ENCODE data around the gene CYTH4.
A peak's percentile ranks its signal among the peaks of the same experiment; 100 is the strongest.

The CYTH4 gene

DNA sequence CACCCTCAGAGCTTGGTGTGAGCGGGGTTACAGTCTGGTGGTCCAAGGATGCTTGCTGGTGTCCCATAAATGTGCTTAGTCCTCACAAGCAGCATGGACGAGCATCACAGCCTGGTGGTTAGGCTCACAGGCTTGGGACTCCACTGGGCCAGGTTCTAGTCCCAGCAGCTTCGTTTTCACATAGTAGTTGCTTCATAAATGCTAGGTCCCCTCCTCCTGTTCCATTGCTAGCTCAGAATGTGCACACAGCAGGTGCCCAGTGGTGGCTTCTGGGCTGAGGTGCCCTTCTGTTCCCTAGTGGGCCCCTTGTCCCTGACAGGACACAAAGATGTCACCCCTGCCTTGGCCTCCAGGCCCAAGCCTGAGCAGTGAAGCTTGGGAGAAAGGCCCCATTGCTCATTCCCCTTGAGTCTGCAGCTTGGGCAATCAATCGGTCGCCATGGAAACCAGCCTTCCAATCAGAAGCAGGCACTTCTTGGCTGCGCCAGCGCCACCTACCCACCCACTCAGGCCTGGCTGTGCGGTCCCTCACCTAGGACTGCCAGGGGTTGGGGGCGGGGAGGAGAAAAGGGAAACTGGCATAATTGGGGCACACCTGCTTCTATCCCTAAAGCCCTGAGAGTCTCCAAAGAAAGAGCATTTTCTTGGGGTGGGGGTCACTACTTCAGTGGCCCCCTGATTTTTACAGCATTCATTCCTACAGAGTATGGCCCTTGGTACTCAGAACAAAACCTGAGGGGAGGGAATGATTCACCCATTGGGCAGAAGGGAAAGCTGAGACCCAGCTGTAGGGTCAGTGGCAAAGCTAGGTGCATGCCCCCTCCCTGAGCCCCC, 48.1 kb downstream of the CYTH4 start:
- peak; percentile 58 to 65 for DNase-seq

DNA sequence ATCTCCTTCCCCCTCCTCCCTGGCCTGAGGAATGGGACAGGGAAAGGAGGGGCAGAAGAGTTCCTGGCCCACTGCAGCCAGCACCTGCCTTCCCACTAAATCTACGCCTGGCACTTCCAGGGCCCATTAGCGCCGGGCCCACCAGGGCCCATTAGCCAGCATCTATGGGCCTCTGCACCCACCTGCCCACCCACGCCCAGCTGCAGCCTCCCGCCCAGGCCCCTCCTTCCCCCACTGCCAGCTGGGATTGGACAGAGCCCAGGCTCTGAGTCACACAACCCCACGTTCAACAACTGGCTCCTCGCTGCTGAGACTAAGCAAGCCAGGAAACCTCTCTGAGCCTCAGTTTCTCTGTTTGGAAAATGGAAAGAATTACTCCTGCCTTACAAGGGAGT, 48.7 kb downstream of the CYTH4 start:
- DNase-seq = no peak

DNA sequence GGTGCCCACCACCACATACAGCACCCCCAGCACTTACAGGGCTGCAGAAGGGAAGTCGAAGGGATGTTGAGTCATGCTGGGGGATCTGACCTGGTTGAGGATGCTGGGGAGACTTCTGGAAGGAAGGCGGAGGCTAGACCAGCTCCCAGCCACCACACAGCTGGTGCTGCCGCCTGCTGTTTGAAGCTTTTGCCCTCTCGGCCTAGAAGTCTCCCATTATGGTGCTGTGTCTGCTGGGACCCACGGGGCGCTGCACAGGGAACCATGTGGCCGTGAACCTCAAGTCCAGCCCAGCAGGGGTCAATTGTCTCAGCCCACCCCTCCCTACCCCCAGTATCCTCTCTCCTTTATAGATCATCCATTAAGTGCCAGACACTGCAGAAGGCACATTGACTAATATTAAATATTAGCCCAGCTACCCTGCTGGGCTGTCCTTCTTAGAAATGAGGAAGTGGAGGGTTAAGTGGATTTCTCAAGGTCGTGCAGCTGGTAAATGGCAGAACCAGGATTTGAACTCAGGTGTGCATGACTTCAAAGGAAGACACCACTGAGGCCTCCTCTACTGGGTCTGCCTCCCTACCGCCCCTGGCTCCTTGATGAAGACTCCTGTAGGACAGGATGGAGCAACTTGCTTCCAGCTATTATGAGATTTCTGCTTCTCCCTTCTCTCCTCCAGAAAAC, 49.7 kb downstream of the CYTH4 start:
- no peak for DNase-seq

DNA sequence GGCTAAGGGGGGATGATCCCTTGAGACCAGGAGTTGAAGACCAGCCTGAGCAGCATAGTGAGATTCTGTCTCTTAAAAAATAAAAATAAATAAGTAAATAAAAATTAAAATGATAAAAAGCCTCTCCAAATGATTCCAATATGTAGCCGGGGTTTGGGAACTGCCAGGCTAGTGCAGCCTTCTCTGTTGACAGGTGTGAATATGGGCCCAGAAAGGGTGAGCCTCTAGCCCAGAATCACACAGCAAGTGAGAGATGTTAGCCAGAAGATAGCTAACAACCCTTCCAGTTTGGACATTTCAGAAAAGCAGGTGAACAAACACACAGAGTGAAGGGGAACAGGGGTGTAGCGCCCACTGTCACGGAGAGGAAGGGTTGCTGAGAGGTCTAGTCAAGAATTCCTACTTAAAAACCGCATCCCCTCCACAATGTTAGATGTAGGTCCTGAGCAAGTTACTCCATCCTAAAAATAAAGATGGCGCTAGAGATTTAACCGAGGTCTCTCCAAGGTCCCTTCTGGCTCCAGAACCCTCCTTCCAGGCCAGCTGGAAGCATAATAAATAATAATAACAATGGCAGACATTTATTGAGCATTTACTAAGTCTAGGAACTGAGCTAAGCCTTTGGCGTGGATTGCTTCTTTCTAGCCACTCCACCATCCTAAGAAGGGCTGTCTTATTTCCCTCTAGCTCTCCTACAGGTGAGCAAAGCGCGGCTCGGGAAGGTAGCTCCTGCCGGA, 51.6 kb downstream of the CYTH4 start:
- DNase-seq = no peak

DNA sequence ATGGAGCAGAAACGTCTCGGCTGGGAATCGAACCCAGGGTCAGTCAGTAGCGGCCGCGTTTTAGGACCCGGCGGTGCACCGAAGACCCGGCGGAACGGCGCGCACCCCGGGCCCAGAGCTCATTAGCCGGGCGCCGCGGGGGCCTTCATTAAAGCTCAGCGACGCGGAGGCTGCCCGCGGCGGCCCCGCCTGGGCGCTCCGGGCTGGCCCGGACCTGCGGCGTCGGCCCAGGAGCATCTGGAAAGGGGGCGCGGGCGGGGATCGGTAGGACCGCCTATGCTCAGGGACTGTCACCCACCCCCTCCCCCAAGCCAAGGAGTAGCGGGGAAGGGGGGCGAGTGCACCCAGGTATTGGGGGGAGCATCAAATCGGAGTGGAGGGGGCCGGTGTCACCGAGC, 52.2 kb downstream of the CYTH4 start:
- DNase-seq = no peak

DNA sequence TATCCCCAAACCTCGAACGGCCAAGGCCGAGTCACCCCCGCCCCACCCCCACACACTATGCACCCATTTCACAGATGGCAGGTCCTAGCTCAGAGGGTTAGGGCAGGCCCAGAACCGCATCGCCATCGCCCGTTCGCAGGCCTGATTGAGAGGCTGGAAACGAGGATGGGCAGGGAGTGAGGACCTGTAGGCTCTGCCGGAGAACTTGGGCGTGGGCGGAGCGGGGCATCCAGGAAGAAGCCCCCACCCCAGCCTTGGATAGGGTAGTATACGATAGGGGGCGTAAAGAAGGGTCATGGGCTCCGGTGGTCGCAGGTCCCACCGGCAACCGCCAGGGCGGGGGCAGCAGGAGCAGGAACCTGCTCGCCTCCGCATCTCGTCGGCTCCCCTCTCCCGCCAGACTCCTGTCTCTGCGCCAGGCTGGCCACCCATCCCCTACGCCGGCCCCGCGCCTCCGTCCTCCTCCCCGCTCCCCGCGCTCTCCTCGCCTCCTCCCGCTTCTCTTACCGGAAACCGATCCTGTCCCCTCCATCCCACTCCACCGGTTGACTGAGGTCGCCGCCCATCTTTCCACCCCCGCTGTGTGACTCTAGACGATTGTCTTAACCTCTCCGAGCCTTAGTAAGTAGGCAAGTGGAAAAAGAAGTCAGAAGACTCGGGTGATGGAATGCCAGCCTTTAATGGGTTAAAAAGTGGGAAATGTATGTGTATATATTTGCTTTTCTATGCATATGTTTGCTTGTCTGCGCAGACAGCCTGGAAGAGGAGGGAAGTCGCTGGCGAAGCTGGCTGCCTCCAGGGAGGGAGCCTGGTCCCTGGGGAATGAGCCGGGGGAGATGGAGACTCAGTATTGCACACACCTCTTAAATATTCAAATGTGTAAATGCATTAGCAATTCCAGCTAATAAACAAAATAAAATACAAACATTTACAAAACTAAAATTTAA, 52.8 kb downstream of the CYTH4 start:
- peak in 1 of 2 experiments; percentile 27 for DNase-seq

DNA sequence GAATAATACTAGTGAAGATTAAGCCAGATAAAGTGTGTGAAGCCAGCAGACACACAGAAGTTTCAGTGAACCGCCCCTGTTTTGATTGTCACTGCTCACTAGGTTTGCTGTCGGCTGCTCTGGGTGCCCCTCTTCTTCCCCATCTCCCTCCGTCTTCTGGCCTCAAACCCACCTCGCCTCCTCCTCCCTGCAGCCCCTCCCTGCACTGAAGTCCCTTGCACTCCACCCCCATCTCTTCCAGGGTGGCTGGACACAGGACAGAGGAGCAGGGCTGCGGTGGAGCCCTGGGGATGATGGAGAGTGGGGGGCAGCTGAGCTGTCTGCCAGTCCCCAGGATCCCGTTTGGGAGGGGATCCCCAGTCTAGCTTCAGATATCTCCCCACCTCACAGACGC, 53.5 kb downstream of the CYTH4 start:
- DNase-seq = no peak

DNA sequence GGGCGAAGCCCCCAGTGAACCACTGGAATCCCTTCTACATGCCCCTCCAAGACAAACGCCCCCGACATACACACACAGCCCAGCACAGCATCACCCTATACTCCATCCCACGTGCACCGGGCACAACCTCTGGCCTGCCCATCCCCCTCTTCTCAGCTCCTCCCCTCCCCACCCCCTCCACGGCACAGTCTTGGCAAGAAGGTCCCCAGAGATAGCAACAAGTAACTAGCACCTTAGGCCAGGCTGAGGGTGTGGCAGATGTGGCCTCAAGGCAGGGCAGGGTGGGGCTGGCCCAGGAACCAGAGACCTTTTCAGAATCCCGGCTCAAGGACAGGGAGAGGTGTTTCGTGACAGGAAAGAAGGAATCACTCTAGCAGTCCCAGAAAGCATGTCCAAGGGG, 54.3 kb downstream of the CYTH4 start:
- no peak for DNase-seq

DNA sequence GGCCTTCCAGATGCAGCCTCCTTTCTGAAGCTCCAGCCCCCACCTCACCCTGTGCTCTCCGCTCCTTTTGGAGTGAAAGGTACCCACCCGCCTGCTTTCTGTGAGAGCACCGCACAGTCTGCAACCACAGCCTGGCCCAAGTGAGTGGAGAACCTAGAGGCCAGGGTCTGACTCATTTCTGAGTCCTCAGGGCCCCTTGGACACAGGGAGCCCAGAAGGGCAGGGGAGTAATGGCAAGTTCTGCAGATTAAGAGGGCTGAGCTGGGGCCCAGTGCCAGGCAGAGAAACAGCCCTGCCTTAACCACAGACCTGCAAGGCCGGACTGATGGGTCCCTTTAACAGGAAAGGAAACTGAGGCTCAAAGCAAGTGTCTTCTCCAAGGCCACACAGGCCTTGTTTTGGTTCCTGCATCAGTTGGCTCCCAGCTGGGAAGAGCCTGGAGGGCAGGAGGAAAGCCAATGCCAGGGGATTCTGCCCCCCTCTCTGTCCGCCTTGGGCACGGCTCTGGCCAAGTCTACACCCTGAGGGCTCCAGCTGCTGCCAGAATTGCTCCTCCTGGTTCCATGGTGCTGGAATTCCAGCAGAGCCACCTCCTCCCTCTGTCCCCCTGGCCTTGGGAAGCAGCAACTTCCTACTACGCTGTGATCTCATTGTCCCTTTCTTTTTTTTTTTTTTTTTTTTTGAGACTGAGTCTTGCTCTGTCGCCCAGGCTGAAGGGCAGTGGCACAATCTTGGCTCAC, 55.1 kb downstream of the CYTH4 start:
- DNase-seq = no peak

DNA sequence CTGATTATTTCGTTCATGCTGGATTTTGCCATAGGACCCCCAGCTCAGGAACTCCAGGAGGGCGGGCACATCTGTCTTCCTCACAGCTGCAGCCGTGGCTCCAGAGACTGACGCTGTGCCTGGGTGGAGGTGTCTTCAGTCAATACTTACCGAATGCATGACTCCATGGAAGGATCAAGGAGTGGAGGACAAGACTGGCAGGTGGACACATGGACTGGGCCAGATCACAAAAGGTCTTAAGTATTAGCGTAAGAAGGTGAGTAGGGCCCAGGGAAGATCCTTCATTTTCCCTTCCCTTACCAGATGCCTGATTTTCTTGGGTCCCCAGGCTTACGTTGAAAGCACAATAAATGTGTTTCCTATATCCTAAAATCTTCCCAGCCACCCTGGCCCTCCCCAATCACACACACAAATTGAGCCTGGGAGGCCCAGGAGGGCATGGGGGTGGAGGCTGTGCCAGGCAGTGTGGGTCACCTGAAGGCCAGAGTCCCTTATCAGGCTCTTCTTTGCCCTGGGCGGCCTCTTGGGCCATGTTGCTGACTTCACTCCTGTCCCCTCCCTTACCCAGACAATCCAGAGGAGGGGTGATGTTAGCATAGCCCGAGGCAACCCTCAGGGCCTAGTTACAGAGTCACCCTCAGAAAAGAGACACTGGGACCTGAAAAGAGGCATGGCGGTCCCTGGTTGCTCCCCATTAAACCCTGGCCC, 56.4 kb downstream of the CYTH4 start:
- no peak for DNase-seq

DNA sequence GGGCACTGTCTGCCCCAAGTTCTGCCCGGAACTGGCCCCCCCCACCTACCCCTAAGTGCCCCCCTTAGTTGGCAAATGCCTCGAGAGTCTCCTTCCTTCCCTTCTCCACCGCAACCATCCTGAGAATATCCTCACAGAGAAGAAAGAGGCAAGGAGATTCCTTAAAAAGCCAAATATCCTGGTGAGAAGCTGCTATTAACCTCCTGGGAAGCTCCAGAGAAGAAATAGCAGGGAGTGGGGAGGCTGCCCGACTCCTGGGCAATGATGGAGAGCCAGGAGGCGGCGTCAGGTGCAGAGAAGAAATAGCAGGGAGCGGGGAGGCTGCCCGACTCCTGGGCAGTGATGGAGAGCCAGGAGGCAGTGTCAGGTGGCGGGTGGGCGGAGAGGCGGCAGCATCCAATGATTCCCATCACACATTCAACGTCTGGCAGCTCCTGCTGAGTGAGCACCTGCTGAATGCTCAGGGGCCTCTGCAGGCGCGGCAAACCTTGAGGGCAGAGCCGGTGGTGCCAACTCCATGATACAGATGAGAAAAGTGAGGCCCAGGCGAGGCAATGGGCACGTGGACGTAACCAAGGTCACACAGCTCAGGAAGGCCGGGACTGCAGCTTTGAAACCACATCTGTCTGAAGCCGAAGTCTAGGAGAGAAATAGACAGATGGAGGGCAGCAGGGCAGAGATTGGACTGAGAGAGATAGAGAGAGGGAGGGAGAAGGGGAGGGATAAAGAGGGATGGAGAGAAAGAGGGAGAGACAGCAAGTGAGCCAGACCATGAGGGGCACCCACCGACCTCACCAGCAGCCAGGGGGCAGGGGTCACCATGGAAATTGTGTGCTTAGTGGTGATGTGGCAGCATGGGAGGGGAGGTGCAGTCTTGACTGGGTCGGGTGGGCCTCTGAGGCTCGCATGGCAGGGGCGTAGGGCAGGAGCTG, 58.3 kb downstream of the CYTH4 start:
- no peak for DNase-seq

DNA sequence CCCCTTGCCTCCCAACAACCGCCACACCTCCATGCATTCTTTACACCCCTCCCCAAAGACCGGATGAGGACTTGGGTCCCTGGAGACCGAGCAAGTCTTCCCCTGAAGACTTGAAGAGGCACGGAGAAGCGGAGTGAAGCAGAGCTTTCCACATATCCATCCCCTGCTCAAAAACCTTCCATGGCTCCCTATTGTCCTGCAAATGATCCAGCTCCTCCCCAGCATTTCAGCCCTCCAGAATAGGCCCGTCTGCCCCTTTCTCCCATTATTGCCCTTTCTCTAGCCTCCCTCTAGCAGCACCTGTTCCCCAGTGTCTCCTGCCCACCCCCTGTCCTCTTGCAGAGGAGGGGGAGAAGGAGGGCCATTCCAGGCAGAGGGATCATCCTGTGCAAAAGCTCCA, 59.8 kb downstream of the CYTH4 start:
- no peak for DNase-seq

DNA sequence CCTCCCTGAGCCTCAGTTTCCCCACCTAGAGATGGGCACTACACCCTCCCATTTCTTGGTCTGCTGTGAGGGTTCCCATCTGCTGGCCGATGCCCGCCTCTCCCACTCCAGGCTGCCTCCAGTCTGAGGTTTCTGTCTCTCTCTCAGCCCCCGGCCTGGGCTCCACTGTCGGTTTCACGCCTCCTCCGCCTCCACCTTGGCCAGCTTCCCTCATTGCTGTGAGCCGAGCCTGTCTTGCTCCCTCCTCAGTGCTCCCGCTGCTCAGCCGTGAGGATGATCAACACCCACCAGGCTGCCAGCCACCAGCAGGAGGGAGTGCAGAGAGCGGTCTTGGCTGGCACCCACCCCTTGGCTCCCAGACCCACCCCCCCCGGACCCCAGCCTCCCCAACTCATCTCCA, 61.0 kb downstream of the CYTH4 start:
- no peak for DNase-seq

DNA sequence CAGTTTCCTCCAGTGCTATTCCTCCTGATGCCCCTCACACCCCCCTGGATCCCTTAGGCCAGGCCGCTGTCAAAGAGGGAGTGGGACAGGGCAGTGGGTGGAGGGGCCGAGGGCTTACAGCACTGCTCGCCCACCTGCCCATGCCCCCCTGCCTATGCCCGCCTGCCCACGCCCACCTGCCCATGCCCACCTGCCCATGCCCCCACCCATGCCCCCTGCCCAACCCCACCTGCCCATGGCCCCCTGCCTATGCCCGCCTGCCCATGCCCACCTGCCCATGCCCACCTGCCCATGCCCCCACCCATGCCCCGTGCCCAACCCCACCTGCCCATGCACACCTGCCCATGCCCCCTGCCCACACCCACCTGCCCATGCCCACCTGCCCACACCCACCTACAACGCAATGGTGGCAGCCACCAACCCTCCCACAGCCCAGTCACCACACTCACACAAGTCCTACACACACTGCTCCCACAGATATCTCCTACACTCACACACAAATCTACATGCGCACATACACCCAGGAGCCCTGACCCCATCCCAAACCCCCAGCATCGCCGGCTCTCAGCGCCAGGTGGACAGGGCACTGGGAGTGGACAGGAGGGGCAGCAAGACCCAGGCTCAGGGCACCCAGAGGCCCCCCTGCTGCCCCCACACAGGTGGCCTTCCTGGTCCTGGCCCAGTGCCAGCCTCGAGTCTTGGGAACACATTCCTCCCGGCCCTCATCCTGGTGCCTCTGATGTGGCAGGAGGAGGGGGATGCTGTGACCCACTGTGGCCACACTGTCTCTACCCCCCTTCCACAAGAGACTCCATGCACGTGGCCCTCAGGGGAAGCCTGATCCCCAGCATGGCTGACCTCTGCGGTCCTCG, 61.8 kb downstream of the CYTH4 start:
- DNase-seq = no peak

DNA sequence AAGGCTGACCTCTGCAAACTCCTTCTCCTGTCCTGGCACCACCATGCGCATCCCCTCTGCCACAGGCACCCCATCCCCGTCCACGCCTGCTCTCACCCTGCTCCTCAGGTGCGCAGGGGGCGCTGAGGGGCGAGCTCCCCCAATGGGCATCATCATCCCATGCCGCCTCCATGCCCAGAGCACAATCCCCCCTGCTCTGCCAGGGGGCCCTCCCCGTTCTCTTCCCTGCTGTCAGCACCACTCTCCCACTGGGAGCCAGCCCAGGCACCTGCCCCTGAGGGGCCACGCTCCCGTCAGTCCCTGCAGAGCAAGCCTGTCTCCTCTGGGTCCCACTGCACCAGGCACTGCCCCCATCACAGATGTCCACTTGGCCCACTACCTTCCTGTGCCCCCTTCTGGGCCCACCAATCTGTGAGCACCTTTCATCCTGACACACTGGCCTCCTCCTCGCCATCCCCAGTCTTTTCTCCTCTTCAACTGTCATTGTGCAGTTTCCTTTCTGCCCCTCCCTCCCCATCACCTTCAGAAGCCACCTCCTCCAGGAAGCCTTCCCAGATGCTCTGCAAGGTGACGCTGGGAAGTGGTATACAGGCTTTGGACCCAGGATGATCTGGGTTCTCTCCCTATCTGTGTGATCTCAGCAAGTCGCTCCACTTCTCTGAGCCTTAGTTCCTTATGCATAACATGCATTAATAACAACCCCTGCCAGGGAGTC, 62.6 kb downstream of the CYTH4 start:
- DNase-seq = no peak

DNA sequence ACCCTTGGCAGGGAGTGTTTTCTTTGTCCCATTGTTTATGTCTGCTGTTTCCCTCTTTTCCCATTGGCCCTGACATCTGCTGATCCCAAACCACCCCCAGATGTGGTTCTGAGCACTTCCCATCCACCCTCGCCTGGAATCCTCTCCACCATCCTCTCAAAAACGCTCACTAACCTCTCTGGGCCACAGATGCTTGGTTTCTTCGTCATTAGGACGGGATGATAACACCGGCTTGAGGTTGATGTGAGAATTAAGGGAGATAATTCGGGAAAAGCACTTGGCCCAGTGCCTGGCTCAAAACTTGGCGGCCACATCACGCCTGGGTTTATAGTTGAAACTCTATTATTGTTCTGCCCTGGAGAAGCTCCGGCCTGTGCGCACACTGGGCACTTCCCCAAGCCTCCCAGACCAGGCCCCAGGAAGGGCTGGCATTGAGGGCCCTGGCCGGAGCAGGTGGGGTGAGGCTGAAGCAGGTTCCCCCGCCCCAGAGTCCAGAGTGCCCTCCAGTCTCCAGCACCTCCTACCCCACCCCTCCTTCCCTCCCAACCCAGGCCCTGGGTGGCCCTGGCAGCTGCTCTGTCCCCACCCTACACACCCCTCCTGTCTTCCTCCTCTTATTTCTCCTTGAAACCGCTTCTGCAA, 63.7 kb downstream of the CYTH4 start:
- DNase-seq = no peak

DNA sequence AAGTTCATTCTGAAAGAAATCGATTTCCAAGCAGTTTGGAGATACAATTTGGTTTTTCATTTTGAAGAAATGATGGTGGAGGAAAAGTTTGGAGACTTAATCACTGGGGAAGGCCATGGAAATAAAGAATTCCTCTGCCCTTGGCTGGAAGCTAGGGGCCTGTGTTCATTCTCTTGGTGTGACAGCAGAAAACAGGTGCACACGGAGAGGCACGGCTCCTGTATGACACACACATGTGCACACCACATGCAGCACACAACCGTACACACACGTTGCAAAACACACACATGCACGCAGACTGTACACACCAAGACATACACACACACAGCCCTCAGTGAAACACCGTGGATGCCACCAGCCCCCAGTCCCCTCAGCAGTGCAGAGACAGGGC, 64.2 kb downstream of the CYTH4 start:
- no peak for DNase-seq

All from activated T-cell treated with anti-CD3 and anti-CD28 coated beads, Interleukin-2, amount 50 U/mL, for 48 hours (primary cell).